Activated CD8-positive, alpha-beta T cell treated with anti-CD3 and anti-CD28 coated beads for 36 hours (primary cell): ENCODE results near the gene IGFALS. TPM values are rescaled to one million over a fixed set of nuclear protein-coding genes. Genes with fewer than 3 reads are reported as not detected.

ENCODE experiments used
- ATAC-seq: fragments of 200-7000 bp; cut with Tn5 transposase; one replicate; pipeline ENCODE4 v1.10.0; 2021; ENCODE audit warnings: mild to moderate bottlenecking, moderate library complexity
- CTCF ChIA-PET: fragments of 350-600 bp; sonication (Branson Sonifier 250); formaldehyde crosslinking; loops from one replicate; lab custom pipeline; 2021; ENCODE audit warnings: antibody characterized with exemption; lab: Charles Lee
- POLR2A ChIA-PET: fragments of 350-600 bp; sonication (Branson Sonifier 250); formaldehyde crosslinking; loops from one replicate; lab custom pipeline; 2021; ENCODE audit warnings: antibody characterized with exemption; lab: Charles Lee
- DNase-seq: peaks from one replicate; pipeline ENCODE4 v3.0.0-alpha.2; 2020
- H3K27ac Mint-ChIP-seq: one replicate; pipeline ENCODE4 v1.8.0; 2021; ENCODE audit warnings: mild to moderate bottlenecking, mixed read lengths
- H3K27me3 Mint-ChIP-seq: one replicate; pipeline ENCODE4 v1.8.0; 2021; ENCODE audit warnings: mixed read lengths
- H3K36me3 Mint-ChIP-seq: one replicate; pipeline ENCODE4 v1.8.0; 2021; ENCODE audit warnings: low read depth, mixed read lengths
- H3K4me1 Mint-ChIP-seq: one replicate; pipeline ENCODE4 v1.8.0; 2021; ENCODE audit warnings: low read depth, mixed read lengths
- H3K4me3 Mint-ChIP-seq: one replicate; pipeline ENCODE4 v1.8.0; 2021; ENCODE audit warnings: mild to moderate bottlenecking, moderate library complexity, mixed read lengths
- H3K9me3 Mint-ChIP-seq: one replicate; pipeline ENCODE4 v1.8.0; 2021; ENCODE audit warnings: mixed read lengths
- intact Hi-C: fragments of 100-400 bp; cut with micrococcal nuclease; formaldehyde crosslinking; loops from one replicate; pipeline ENCODE4 v1.10.0; 2022
- total RNA-seq, 2 experiments: library from RNA; stranded (reverse); gene quantifications; one replicate each; pipeline ENCODE4 v1.2.3, GENCODE V29; 2021
- TF ChIP-seq, protein P1 (sequence below): fragments of 200-600 bp; IDR thresholded peaks from one replicate; pipeline ENCODE4 v1.8.0; 2022; ENCODE audit warnings: antibody characterized with exemption, mild to moderate bottlenecking

IGFALS gene
- total RNA-seq, 2 experiments from 2014 or later, result not detected

DNA sequence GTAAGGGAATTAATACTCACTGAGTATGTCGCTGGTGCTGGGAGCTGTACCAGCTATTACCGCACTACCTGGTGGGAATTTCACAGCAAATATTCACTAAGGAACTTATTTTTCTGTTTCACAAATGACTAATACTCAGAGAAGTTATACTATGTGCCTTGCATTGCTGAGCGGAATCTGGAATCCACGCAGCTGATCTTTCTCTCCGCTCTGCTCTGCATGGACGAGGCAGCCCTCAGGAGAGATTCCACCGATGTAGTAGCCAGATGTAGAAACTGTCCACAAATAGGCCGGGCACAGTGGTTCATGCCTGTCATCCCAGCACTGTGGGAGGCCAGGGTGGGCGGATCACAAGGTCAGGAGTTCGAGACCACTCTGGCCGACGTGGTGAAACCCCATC, 39.3 kb downstream of the IGFALS start:
- Mint-ChIP-seq H3K27me3 (no peaks in the 10 kb centered on the region), H3K9me3 (no peaks in the 10 kb centered on the region), H3K4me3 (no peak overlapping the region), H3K36me3 (peaks cover 8% of the 10 kb centered on the region), H3K4me1 (peaks cover 8% of the 10 kb centered on the region), H3K27ac (no peak overlapping the region)
- POLR2A ChIA-PET, result no interaction called here
- DNase-seq (no peak), ATAC-seq (no peak)
- TF ChIP-seq, protein P1, sequence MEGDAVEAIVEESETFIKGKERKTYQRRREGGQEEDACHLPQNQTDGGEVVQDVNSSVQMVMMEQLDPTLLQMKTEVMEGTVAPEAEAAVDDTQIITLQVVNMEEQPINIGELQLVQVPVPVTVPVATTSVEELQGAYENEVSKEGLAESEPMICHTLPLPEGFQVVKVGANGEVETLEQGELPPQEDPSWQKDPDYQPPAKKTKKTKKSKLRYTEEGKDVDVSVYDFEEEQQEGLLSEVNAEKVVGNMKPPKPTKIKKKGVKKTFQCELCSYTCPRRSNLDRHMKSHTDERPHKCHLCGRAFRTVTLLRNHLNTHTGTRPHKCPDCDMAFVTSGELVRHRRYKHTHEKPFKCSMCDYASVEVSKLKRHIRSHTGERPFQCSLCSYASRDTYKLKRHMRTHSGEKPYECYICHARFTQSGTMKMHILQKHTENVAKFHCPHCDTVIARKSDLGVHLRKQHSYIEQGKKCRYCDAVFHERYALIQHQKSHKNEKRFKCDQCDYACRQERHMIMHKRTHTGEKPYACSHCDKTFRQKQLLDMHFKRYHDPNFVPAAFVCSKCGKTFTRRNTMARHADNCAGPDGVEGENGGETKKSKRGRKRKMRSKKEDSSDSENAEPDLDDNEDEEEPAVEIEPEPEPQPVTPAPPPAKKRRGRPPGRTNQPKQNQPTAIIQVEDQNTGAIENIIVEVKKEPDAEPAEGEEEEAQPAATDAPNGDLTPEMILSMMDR, result no peak
- intact Hi-C loops, result no loop called here
- CTCF ChIA-PET, result no interaction called here

DNA sequence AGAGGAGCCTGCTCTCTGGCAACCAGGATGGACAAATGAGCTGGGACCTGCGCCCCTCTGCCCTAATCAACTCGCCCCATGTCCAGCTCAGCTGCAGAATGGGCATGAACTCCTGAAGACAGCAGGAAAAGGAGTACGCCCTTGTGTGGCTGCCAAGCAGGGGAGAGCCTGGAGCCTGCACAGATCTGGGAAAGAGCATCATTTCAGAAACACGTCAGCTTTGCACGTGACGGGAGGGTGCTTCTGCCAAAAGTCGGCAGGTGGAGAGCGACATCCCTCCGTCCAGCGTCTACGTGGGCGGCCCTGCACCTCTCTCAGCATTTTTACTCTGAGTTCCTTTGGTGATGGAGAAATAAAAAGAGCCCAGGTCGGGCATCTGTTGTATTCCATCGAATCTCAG, 40.7 kb downstream of the IGFALS start:
- H3K36me3 Mint-ChIP-seq, result peaks cover 8% of the 10 kb centered on the region
- TF ChIP-seq, protein P1, result no peak
- ChIA-PET CTCF (no interaction called here), POLR2A (interaction anchor here (1.5 to 1.6 kb wide), 2 partner anchors 19 to 30 kb away, joined by 3 to 4 read pairs; partner anchors contain the start of gene NUBP2)
- H3K4me3 Mint-ChIP-seq, result no peak overlapping the region
- ATAC-seq, result no peak
- intact Hi-C loops, result no loop called here
- no peak for DNase-seq
- no peak overlapping the region for H3K27ac Mint-ChIP-seq
- H3K27me3 Mint-ChIP-seq, result no peaks in the 10 kb centered on the region
- peaks cover 8% of the 10 kb centered on the region for H3K4me1 Mint-ChIP-seq
- H3K9me3 Mint-ChIP-seq, result no peaks in the 10 kb centered on the region

DNA sequence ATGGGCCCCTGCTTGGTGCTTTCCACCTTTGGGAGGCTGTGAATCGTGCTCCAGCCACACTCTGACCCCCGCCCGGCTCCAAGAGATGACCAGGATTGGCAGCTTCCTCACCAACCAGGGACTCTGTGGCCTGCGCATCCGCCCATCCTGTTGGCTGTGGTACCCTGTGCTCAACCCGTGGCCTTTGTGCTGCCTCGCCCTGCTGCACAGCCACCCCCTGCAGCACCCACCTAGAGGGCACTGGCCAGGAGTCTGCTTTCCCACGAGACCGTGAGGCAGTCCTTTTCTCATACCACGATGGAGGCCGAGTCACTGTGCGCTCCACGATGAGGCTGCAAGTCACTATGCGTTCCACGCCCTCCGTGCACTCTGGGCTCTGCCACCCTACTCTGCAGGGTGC, 41.6 kb downstream of the IGFALS start:
- Mint-ChIP-seq H3K4me1 (peaks cover 3% of the 10 kb centered on the region), H3K36me3 (peaks cover 8% of the 10 kb centered on the region), H3K27me3 (no peaks in the 10 kb centered on the region), H3K4me3 (no peak overlapping the region), H3K9me3 (no peaks in the 10 kb centered on the region), H3K27ac (no peak overlapping the region)
- no peak for ATAC-seq
- intact Hi-C loops, result no loop called here
- ChIA-PET POLR2A (interaction anchor here (1.5 to 1.6 kb wide), 2 partner anchors 20 to 31 kb away, joined by 3 to 4 read pairs; partner anchors contain the start of gene NUBP2), CTCF (no interaction called here)
- TF ChIP-seq, protein P1, result no peak
- no peak for DNase-seq

DNA sequence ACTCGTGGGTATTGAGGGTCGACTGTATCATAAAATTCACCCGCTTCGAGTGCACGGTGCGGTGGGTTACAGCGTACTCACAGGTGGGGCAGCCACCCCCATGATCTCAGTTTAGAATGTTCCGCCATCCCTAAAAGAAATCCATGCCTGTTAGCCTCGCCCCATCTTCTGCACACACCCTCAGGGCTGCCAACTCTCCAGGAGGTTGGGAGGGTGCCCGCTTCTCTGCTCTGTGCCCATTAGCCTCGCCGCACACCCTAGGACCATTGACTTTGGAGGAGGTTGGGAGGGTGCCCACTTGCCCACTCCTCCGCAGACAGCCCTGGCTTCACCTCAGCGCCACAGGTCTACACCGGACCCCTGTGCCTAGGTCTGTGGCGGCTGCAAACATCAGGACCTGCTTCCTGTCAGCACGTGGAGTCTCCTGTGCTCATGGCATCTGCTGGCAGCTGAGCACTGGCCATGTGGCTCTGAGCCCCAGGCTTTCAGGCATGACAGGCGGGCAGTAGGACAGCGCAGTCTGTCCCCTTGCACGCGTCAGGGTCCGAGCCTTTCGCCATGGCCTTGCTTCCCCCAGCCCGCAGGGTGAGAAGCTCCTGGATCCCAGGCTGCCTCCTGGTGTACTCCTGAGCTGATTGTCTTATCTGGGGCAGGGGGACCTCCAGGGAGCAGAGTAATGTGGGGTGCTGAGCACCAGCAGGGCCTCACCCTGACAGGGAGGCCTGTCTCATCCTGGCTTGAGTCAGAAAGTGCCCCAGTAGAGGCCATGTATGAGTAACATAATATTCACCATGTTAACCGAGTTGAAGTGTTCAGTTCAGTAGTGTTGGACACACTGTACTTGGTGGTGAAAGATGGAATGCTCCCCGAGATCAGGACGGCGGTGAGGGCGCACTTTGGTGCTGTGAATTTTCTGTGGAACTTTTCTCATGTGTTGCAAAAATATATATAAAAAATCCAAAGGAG, 44.1 kb downstream of the IGFALS start:
- Mint-ChIP-seq H3K27ac (no peak overlapping the region), H3K9me3 (no peaks in the 10 kb centered on the region), H3K4me1 (no peaks in the 10 kb centered on the region), H3K36me3 (peaks cover 1% of the 10 kb centered on the region), H3K27me3 (no peaks in the 10 kb centered on the region), H3K4me3 (no peak overlapping the region)
- CTCF ChIA-PET, result interaction anchor here (0.7 kb wide), 1 partner anchor 41 kb away, joined by 4 read pairs; no protein-coding TSS in a partner anchor
- TF ChIP-seq, protein P1, result no peak
- DNase-seq, result no peak
- ATAC-seq, result no peak
- POLR2A ChIA-PET, result interaction anchor here (0.6 to 1.4 kb wide), 2 partner anchors 23 to 1701 kb away, joined by 3 to 4 read pairs; partner anchors contain the start of gene EME2
- intact Hi-C loops, result no loop called here

DNA sequence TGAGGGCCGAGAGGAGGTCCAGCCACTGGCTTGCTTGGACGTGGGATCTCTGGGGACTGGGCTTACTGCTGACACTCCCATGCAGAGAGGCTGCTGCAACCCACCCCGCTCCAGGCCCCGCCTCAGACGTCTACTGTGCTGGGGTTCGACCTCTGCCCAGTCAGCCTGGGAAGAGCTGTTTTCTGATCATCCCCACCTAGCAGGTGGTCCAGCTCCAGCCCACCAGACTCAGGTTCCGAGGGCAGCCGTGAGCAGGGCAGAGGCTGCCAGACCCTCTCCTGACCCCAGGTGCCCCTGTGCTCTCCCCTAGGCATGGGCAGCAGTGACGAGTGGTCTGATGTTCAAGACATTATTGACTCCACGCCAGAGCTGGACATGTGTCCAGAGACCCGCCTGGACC, 45.6 kb downstream of the IGFALS start:
- DNase-seq (no peak), ATAC-seq (no peak)
- Mint-ChIP-seq H3K4me3 (no peak overlapping the region), H3K27me3 (no peaks in the 10 kb centered on the region), H3K4me1 (no peaks in the 10 kb centered on the region), H3K27ac (no peak overlapping the region), H3K9me3 (no peaks in the 10 kb centered on the region), H3K36me3 (peaks cover 1% of the 10 kb centered on the region)
- intact Hi-C loops, result no loop called here
- ChIA-PET POLR2A (no interaction called here), CTCF (no interaction called here)
- TF ChIP-seq, protein P1, result no peak
